Endometrium (tissue), 2 donors: ENCODE measurements around the gene KRTAP5-3.

Experiments
- FAIRE-seq: peaks from 2 replicates; lab custom pipeline; 2012; peaks lifted over from hg19 to GRCh38; lab: Jason Lieb, UNC
- donor health status: control.
- donor health status: control.

Gene KRTAP5-3

GRCh38 chr11:1564535-1565172 is 43.6 kb downstream of the KRTAP5-3 start:
- FAIRE-seq, result no peak

- FAIRE-seq, result no peak
These were observed 44.3 kb downstream of the KRTAP5-3 start for GRCh38 chr11:1563697-1564534.

GRCh38 chr11:1563149-1563638 is 45.1 kb downstream of the KRTAP5-3 start:
- FAIRE-seq, result no peak

- no peak for FAIRE-seq
These were observed 45.7 kb downstream of the KRTAP5-3 start for GRCh38 chr11:1562469-1563148.

- no peak for FAIRE-seq
These were observed 46.3 kb downstream of the KRTAP5-3 start for GRCh38 chr11:1561955-1562354.

GRCh38 chr11:1561266-1561665 is 47.0 kb downstream of the KRTAP5-3 start:
- FAIRE-seq, result no peak

- FAIRE-seq, result no peak
These were observed 47.5 kb downstream of the KRTAP5-3 start for GRCh38 chr11:1560649-1561251.

GRCh38 chr11:1560002-1560648 is 48.1 kb downstream of the KRTAP5-3 start:
- no peak for FAIRE-seq

GRCh38 chr11:1559111-1559951 is 48.9 kb downstream of the KRTAP5-3 start:
- no peak for FAIRE-seq

GRCh38 chr11:1558775-1559110 is 49.5 kb downstream of the KRTAP5-3 start:
- FAIRE-seq, result no peak

- FAIRE-seq, result no peak
These were observed 50.1 kb downstream of the KRTAP5-3 start for GRCh38 chr11:1557904-1558774.
